AG09309 (cell line): ENCODE measurements around the gene CXorf66.
"Not testable (repeated sequence)": the region's sequence is repeated elsewhere in the genome, so short reads cannot be mapped to it uniquely, and the experiment has no call there.

ENCODE experiments used
- DNase-seq: peaks from one replicate; pipeline ENCODE4 v3.0.0-alpha.2; 2010; ENCODE audit warnings: low read depth
- H3K4me3 ChIP-seq: 2 replicates; pipeline ENCODE4 v1.5.1; 2011; ENCODE audit warnings: mild to moderate bottlenecking, low read depth, low read length, moderate library complexity; ENCODE audit not compliant: control insufficient read depth
- TF ChIP-seq, protein P1 (sequence below): IDR thresholded peaks from 2 replicates; pipeline ENCODE4 v1.5.1; 2011; ENCODE audit warnings: mild to moderate bottlenecking, low read depth, low read length, inconsistent platforms; ENCODE audit not compliant: insufficient read depth, control insufficient read depth; ENCODE audit errors: missing control alignments

The CXorf66 gene

DNA sequence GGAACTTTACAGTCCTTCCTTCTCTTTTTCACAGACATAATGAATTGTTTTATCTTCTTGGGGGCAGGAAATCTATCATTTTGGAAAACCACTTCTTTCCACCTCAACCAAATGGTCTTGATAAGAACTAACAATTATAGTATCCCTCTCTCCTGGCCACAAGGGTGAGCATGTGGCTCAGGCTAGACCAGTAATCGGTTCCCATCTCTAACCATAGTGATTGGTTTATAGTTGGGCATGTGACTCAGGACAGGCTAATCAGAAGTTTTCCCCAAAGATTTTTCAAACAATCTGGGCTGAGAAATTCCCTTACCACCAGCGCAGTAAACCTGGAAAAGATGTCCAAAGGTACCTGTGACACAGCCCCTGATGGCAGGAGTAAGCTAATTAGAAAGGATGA, 4.0 kb upstream of the CXorf66 start:
- TF ChIP-seq, protein P1, sequence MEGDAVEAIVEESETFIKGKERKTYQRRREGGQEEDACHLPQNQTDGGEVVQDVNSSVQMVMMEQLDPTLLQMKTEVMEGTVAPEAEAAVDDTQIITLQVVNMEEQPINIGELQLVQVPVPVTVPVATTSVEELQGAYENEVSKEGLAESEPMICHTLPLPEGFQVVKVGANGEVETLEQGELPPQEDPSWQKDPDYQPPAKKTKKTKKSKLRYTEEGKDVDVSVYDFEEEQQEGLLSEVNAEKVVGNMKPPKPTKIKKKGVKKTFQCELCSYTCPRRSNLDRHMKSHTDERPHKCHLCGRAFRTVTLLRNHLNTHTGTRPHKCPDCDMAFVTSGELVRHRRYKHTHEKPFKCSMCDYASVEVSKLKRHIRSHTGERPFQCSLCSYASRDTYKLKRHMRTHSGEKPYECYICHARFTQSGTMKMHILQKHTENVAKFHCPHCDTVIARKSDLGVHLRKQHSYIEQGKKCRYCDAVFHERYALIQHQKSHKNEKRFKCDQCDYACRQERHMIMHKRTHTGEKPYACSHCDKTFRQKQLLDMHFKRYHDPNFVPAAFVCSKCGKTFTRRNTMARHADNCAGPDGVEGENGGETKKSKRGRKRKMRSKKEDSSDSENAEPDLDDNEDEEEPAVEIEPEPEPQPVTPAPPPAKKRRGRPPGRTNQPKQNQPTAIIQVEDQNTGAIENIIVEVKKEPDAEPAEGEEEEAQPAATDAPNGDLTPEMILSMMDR = no peak
- DNase-seq = no peak

GRCh38 chrX:139967750-139968149, 2.4 kb upstream of the CXorf66 start:
- no peak for DNase-seq
- no peak overlapping the region for H3K4me3 ChIP-seq
- TF ChIP-seq, protein P1 = no peak

More for the DNA sequence above, 4.0 kb upstream of the CXorf66 start:
- H3K4me3 ChIP-seq = no peak overlapping the region

DNA sequence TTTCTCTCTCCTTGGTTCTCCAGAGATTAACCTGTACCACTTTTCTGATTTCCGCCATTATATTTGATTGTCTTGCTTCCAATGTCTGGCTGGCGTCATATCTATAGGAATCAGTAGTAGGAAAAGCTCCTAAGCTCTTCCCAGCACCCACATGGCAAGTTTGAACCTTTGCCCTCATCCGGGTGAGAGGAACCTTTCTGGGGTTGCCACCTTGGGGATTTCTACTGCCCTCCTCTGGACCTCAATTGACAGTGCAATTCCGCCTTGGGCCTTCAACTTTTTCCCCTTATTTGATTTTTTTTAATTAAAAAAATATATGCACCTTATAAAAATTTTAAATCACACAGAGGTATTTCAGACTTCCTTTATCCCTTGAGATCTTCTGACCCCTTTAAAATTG, 2.0 kb upstream of the CXorf66 start:
- TF ChIP-seq, protein P1 = peak; percentile 41
- DNase-seq = no peak
- no peak overlapping the region for H3K4me3 ChIP-seq

GRCh38 chrX:139966159-139966558, 838 bp upstream of the CXorf66 start:
- TF ChIP-seq, protein P1 = peak; percentile 25
- not testable (repeated sequence) for DNase-seq, H3K4me3 ChIP-seq

DNA sequence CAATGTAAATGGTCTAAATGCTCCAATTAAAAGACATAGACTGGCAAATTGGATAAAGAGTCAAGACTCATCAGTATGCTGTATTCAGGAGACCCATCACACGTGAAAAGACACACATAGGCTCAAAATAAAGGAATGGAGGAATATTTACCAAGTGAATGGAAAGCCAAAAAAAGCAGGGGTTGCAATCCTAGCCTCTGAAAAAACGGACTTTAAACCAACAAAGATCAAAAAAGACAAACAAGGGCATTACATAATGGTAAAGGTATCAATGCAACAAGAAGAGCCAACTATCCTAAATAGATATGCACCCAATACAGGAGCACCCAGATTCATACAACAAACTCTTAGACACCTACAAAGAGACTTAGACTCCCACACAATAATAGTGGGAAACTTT, 4.2 kb downstream of the CXorf66 start:
- DNase-seq, H3K4me3 ChIP-seq: not testable (repeated sequence)

DNA sequence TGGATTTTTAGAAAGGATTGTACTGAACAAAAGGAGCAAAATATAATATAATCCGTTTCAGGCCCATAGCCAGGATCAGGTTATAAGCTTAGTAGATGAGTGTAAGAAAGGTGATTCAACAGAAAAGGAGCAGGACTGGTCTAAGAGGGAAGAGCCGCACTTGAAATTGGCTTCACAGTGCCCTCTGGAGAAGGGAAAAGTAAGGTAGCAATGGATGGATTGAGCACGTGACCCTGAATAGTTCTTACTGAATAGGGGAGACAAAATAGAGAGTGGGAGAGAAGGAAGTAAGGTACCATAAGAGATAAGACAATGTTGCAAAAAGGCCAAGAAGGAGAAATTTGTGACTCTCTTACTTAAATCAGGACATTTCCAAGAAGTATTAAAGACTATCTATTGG, 15.6 kb downstream of the CXorf66 start:
- DNase-seq = no peak
- no peak overlapping the region for H3K4me3 ChIP-seq
- TF ChIP-seq, protein P1 = no peak

- H3K4me3 ChIP-seq = no peak overlapping the region
- TF ChIP-seq, protein P1 = no peak
- DNase-seq = no peak
These were observed 20.2 kb downstream of the CXorf66 start for GRCh38 chrX:139945075-139945474.

- DNase-seq = no peak
- TF ChIP-seq, protein P1 = no peak
- H3K4me3 ChIP-seq = no peak overlapping the region
These were observed 29.1 kb downstream of the CXorf66 start for GRCh38 chrX:139936259-139936658.
